Measurements from ENCODE around the gene WTIP. TPM values are rescaled to one million over a fixed set of nuclear protein-coding genes. Genes with fewer than 3 reads are reported as not detected.
"Not testable (repeated sequence)": the region's sequence is repeated elsewhere in the genome, so short reads cannot be mapped to it uniquely, and the experiment has no call there.

WTIP gene
- total RNA-seq, 2 experiments from 2014 or later: 0.50 to 0.70 TPM

DNA sequence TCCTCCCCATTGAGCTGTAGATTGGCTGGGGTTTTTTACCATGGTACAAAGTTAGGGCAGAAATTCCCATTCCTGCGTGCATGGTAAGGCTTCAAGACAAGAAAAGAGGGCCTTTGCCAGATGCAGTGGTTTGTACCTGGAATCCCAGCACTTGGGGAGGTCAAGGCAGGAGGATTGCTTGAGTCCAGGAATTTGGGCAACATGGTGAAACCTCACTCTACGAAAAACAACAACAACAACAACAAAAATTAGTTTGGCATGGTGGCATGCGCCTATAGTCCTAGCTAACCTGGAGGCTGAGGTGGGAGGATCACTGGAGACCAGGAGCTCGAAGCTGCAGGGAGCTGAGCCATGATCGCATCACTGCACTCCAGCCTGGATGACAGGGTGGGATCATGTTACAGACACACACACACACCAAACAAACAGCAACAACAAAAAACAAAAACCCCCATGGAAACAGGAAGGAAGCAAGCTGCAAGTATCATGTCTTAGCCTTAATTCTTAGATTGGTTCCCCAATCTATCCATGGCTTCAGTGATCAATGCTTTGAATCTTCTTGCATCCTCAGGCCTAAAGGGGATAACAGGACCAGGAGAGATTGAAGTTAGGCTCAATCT lies 5.5 kb upstream of the WTIP start:
- ChIA-PET POLR2A (no interaction called here), CTCF (interaction anchor here (0.7 kb wide), 1 partner anchor 285 kb away, joined by 3 read pairs; no protein-coding TSS in a partner anchor)

- POLR2A ChIA-PET: interaction anchor here (0.6 kb wide), 1 partner anchor 1349 kb away, joined by 3 read pairs; no protein-coding TSS in a partner anchor
- CTCF ChIA-PET: not testable (repeated sequence)
These were observed 3.1 kb upstream of the WTIP start for GRCh38 chr19:34478496-34478895.

DNA sequence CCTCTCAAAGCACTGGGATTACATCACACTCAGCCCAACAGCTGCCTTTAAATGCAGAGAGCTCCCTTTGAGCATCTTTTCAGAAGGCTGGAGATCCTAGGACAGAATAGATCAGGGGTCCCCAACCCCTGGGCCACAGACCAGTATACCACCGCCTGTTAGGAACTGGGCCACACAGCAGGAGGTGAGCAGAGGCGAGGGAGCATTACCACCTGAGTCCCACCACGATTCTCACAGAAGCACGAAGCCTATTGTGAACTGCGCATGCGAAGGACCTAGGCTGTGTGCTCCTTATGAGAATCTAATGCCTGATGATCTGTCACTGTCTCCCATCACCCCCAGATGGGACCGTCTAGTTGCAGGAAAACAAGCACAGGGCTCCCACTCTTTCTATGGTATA lies 2.2 kb upstream of the WTIP start:
- CTCF ChIA-PET: no interaction called here
- POLR2A ChIA-PET: no interaction called here

- POLR2A ChIA-PET: no interaction called here
- CTCF ChIA-PET: no interaction called here
These were observed 1.1 kb upstream of the WTIP start for GRCh38 chr19:34480491-34480890.

DNA sequence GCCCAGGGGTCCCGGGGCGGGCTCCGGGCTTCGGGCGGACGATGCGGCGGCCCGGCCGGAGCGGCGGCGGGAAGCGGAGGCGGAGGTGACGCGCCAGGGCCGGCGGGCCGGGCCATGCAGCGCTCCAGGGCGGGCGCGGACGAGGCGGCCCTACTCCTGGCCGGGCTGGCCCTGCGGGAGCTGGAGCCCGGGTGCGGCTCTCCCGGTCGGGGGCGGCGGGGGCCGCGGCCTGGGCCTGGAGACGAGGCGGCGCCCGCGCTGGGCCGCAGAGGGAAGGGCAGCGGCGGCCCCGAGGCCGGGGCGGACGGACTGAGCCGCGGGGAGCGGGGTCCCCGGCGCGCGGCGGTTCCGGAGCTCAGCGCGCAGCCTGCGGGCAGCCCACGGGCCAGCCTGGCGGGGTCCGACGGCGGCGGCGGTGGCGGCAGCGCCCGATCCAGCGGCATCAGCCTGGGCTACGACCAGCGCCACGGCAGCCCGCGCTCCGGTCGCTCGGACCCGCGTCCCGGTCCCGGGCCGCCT lies 362 bp downstream of the WTIP start:
- CTCF ChIA-PET: no interaction called here

GRCh38 chr19:34482380-34483250 lies 1.1 kb downstream of the WTIP start:
- POLR2A ChIA-PET: interaction anchor here (0.6 to 0.7 kb wide), 2 partner anchors 9 to 59 kb away, joined by 3 to 7 read pairs; no protein-coding TSS in a partner anchor

More for the DNA sequence above, 362 bp downstream of the WTIP start:
- POLR2A ChIA-PET: no interaction called here

GRCh38 chr19:34484328-34484727 lies 2.8 kb downstream of the WTIP start:
- CTCF ChIA-PET: interaction anchor here (0.6 to 1.0 kb wide), 2 partner anchors 18 to 445 kb away, joined by 3 to 6 read pairs; no protein-coding TSS in a partner anchor
- POLR2A ChIA-PET: no interaction called here

More at GRCh38 chr19:34482380-34483250, 1.1 kb downstream of the WTIP start:
- CTCF ChIA-PET: no interaction called here

GRCh38 chr19:34485831-34486230 lies 4.3 kb downstream of the WTIP start:
- ChIA-PET CTCF (no interaction called here), POLR2A (no interaction called here)

DNA sequence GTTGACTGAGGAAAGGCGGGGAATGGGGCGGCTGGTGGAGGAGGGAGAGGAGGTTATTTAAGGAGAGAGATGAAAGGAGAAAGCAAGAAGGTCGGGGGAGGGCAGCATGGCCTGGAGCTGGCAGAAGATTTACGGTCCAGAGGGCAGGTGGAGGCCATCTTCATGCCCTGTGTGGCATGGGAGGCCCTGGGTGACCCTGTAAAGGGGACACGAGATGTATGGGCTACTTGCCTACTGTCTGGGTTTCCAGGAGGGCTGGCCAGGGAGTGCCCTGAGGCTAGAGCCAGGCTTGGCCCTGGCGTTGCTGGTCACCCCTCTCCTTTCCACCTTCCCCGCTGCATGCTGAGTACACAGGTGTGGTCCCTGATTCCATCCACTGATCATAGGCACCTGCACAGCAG lies 6.1 kb downstream of the WTIP start:
- ChIA-PET CTCF (no interaction called here), POLR2A (no interaction called here)

DNA sequence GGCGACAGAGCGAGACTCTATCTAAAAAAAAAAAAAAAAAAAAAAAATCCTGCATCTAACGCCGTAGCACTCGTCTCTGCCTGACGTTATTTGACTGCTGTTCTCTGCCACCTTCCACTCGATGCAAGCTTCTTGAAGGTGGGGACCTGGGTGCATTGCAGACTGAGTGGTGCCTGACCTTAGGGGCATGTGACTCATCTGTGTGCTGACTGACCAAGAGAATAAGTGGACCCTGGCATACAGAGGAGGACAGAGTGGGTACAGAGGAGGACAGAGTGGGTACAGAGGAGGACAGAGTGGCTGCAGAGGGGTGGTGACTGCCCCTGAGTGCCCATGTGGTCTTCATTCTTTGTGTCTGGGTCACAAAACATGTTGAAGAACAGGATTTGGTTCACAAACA lies 7.6 kb downstream of the WTIP start:
- POLR2A ChIA-PET: no interaction called here
- CTCF ChIA-PET: no interaction called here

- POLR2A ChIA-PET: no interaction called here
- CTCF ChIA-PET: interaction anchor here (0.7 to 1.4 kb wide), 2 partner anchors 10 to 646 kb away, joined by 3 read pairs; no protein-coding TSS in a partner anchor
These were observed 8.7 kb downstream of the WTIP start for GRCh38 chr19:34490141-34490766.

DNA sequence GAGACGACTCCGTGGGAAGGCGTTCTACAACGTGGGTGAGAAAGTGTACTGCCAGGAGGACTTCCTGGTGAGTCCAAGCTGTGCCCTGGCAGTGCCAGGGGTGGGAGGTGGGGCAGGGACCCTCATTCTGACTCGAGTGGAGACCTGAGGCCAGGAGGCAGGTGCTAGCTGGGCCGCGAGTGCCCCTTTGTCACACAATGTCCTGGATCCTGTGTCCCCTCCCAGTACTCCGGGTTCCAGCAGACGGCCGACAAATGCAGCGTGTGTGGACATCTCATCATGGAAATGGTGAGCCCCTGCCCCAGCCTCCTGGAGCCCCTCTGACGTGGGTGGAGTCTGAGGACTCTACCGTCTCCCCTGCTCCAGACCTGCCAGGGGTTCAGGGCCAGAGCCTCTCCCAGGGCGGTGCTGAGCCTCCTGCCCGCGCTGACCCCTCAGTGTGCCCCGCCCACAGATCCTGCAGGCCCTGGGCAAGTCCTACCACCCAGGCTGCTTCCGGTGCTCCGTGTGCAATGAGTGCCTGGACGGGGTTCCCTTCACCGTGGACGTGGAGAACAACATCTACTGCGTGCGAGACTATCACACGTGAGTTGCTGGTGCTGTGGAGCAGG lies 11.6 kb downstream of the WTIP start:
- POLR2A ChIA-PET: no interaction called here
- CTCF ChIA-PET: interaction anchor here (0.5 kb wide), 1 partner anchor 1849 kb away, joined by 3 read pairs; no protein-coding TSS in a partner anchor

GRCh38 chr19:34493649-34494044 lies 12.1 kb downstream of the WTIP start:
- ChIA-PET POLR2A (no interaction called here), CTCF (no interaction called here)

DNA sequence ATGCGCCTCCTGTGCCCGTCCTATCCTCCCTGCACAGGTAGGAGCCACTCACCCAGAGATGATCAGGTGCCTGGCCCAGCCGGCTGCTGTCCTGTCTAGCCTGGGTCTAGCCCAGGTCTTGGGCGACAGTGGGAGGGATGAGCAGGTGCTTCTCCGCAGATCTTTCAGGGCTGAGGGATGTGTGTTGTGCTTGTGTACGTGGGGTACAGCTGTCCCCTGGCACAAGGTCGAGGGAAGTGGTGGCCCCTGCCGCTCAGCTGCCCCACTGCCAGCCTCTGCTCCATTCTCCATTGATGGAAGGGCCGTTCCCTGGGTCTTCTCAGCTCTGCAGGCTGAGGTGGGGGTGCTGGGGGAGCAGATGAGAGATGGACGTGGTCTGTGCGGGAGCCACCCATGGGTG lies 13.0 kb downstream of the WTIP start:
- POLR2A ChIA-PET: no interaction called here
- CTCF ChIA-PET: interaction anchor here (0.5 kb wide), 1 partner anchor 369 kb away, joined by 3 read pairs; no protein-coding TSS in a partner anchor

DNA sequence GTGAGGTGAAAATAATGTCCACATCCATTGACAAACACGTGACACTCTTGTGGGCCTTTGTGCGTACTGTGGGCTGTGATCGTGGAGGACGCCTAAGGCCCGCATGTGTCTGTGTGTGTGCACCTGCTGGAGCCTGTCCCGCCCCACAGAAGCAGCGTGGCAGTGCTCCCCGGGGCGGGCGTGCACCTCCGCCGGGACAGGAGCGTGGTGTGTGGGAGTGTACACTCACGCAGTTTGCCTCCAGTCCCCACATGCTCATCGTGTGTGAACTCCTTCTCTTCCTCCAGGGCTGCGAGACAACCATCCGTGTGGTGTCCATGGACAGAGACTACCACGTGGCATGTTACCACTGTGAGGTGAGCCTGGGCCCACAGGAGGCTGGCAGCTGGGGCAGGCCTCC lies 13.9 kb downstream of the WTIP start:
- ChIA-PET POLR2A (no interaction called here), CTCF (no interaction called here)

DNA sequence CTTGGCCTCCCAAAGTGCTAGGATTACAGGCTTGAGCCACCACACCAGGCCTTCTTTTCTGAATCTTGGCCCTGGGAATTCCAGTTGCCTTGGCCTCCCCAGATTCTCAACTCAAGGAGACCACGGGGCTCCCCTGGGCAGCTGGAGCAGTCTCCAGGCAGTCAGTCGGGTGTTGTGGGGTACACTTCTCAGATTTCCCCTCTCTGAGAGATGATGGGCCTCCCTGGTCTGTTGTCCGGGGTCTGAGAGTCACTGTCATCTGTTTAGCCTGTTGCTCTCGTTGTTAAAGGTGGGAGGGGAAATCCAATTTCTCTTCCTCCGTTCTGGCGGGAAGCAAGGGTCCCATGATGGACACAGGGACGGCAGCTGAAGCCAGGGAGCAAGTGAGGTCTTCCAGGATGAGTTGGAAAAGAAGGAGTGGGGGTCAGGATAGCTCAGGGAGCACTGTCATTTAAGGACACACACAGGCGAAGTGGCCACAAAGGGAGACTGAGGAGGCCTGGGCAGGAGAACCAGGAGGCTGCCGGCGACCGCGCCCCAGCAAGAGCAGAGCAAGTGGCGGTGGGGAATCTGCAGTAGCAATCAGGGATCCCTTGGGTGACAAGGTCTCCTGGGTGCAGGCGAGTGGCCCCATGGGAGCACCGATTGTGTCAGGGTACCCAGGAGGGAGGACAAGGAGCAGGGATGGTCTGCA lies 15.7 kb downstream of the WTIP start:
- POLR2A ChIA-PET: no interaction called here
- CTCF ChIA-PET: no interaction called here

- ChIA-PET CTCF (no interaction called here), POLR2A (no interaction called here)
These were observed 17.7 kb downstream of the WTIP start for GRCh38 chr19:34499155-34499834.

DNA sequence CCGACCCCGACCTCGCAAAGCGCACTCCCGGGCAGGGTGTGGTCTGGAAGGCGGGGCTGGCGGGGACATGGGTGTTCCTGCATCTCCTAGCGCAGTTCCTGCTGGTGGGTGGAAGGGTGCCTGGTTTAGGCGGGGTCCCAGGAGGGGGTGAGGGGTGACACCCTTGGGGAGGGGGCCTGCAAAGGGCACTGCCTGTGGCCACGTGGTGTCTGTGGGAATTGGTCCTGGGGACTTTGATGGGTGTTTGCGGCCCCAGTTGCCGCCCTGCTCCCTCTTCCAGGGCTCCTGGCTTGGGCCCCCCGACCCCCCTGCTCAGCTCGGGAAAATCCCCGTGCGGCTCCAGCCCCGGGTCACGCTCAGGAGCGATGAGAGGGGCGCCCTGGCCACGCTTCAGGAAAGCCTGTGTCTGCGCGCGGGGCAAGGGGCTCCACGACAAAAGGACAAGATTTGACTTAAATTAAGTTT lies 19.1 kb downstream of the WTIP start:
- POLR2A ChIA-PET: no interaction called here
- CTCF ChIA-PET: interaction anchor here (0.8 to 2.5 kb wide), 3 partner anchors 10 to 212 kb away, joined by 3 to 10 read pairs (median 3); no protein-coding TSS in a partner anchor

Data from activated CD8-positive, alpha-beta memory T cell treated with anti-CD3 and anti-CD28 coated beads for 36 hours (primary cell).